Prostate gland (tissue), 2 donors: ENCODE measurements around the gene DCTN3. TPM values are rescaled to one million over a fixed set of nuclear protein-coding genes. Genes with fewer than 3 reads are reported as not detected.

Experiments used
- DNase-seq: peaks from one replicate; pipeline ENCODE4 v3.0.0-alpha.2; 2019; ENCODE audit warnings: low spot score
- H3K27ac ChIP-seq, 2 donors: fragments of 200-600 bp; sonication (generic); 2 replicates each; pipeline ENCODE4 v1.5.1; 2017 to 2019
- H3K27me3 ChIP-seq: fragments of 200-600 bp; sonication (generic); replicated peaks from 2 replicates; pipeline ENCODE4 v1.5.1; 2019; ENCODE audit not compliant: insufficient read depth
- H3K36me3 ChIP-seq, 2 donors: fragments of 200-600 bp; sonication (generic); 1 replicate in 1 of 2; 2 replicates in 1 of 2; pipeline versions ENCODE4 v1.5.1 to v1.8.1; 2017 to 2019
- H3K4me1 ChIP-seq: fragments of 200-600 bp; sonication (generic); replicated peaks from 2 replicates; pipeline ENCODE4 v1.5.1; 2019
- H3K4me3 ChIP-seq, 2 donors: fragments of 200-600 bp; sonication (generic); 2 replicates each; pipeline ENCODE4 v1.5.1; 2017 to 2019
- H3K9me3 ChIP-seq: fragments of 200-600 bp; sonication (generic); 2 replicates; pipeline ENCODE4 v1.5.1; 2017
- POLR2A ChIP-seq: fragments of 450-650 bp; IDR thresholded peaks from one replicate; pipeline ENCODE4 v1.6.1; 2016; ENCODE audit warnings: antibody characterized with exemption, mild to moderate bottlenecking
- POLR2AphosphoS5 ChIP-seq: sonication (generic); formaldehyde crosslinking; IDR thresholded peaks from one replicate; pipeline ENCODE4 v1.6.1; 2017; ENCODE audit warnings: antibody characterized with exemption
- WGBS: methylation state at CpG from one replicate; pipeline ENCODE4 v1.1.5; 2018; 5-methylcytosine and 5-hydroxymethylcytosine counted together
- intact Hi-C: fragments of 100-400 bp; cut with DNase I; formaldehyde crosslinking; loops from one replicate; pipeline ENCODE4 v1.14.2; 2022
- total RNA-seq, 2 donors: library from RNA; depleted of rRNA; stranded (reverse); fragments of >200 nt; gene quantifications; one replicate each; pipeline ENCODE4 v1.1.0, GENCODE V29; 2016
- TF ChIP-seq, protein P1 (sequence below), 4 experiments: fragments of 200-600 bp in 2 of 4; fragments of 450-650 bp in 2 of 4; sonication (generic) in 2 of 4; IDR thresholded peaks; 1 replicate in 3 of 4; 2 replicates in 1 of 4; pipeline ENCODE4 v1.5.1; 2016 to 2019; ENCODE audit warnings: antibody characterized with exemption in 4 of 4, mild to moderate bottlenecking in 2 of 4, moderate library complexity in 2 of 4

Gene DCTN3
- total RNA-seq, 2 donors from 2014 or later = 73.8 to 112 TPM

DNA sequence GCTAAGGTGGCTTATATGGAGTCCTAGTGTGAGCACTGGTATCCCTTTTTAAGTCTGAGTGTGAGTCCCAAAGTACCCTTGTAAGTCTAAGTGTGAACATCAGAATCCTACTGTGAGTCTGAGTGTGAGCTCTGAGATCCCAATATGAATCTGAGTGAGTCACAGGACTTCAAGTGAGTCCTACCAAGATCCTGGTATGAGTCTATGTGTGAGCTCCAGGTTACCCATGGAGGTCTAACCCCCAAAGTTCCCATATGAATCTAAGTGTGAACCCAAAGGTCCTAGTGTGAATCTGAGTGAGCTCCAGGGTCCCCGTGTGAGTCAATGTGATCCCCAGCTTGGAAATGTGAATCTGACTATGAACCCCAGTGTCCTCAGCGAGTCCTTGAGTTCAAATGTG, 33.0 kb downstream of the DCTN3 start:
- Histone ChIP-seq H3K4me3 (no peak overlapping the region), H3K9me3 (no peaks in the 10 kb centered on the region), H3K27me3 (no peaks in the 10 kb centered on the region), H3K4me1 (peaks cover 6% of the 10 kb centered on the region), H3K27ac (no peak overlapping the region), H3K36me3 (no peaks in the 10 kb centered on the region)
- TF ChIP-seq, protein P1, sequence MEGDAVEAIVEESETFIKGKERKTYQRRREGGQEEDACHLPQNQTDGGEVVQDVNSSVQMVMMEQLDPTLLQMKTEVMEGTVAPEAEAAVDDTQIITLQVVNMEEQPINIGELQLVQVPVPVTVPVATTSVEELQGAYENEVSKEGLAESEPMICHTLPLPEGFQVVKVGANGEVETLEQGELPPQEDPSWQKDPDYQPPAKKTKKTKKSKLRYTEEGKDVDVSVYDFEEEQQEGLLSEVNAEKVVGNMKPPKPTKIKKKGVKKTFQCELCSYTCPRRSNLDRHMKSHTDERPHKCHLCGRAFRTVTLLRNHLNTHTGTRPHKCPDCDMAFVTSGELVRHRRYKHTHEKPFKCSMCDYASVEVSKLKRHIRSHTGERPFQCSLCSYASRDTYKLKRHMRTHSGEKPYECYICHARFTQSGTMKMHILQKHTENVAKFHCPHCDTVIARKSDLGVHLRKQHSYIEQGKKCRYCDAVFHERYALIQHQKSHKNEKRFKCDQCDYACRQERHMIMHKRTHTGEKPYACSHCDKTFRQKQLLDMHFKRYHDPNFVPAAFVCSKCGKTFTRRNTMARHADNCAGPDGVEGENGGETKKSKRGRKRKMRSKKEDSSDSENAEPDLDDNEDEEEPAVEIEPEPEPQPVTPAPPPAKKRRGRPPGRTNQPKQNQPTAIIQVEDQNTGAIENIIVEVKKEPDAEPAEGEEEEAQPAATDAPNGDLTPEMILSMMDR (IDR thresholded peaks at IDR 0.05) = no peak
- TF ChIP-seq POLR2A = no peak
- TF ChIP-seq POLR2AphosphoS5 = no peak
- DNase-seq = no peak
- intact Hi-C loops = no loop called here
- WGBS = 70% methylated on average over 2 of the region's 2 CpGs

DNA sequence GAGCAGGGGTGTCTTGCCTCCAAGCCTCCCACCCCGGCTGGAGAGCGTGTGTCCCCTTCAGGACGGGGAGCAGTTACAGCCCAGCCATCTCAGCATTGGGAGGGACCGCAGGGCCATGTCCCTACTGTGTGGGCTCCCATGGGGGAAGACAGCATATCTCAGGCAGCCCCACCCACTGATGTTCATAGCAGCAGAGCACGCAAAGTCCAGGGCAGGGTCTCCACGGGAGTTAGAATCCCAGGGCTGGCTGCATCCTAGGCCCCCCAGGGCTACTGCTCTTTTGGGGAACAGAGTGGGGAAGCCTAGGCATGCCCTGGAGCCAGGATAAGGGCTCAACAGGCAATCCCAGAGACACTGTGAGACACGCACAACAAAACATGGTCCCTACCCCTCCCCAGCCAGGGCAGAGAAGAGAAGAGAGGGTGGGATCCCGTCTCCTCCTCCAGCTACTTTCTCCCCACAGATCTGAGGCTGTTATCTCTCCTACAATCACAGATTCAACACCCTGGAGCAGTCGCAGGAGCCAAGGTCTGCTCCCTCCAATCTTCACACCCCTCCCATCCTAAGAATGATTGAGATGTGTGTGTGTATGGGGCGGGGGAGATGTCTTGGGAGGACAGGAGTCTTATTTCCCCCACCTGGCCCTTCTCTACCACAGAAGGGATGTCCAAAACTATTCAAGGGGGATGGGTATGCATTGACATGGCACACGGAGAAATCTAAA, 34.2 kb downstream of the DCTN3 start:
- Histone ChIP-seq H3K4me1 (peaks cover 6% of the 10 kb centered on the region), H3K9me3 (no peaks in the 10 kb centered on the region), H3K27ac (no peak overlapping the region), H3K4me3 (no peak overlapping the region), H3K36me3 (no peaks in the 10 kb centered on the region), H3K27me3 (no peaks in the 10 kb centered on the region)
- intact Hi-C loops = no loop called here
- no peak for TF ChIP-seq POLR2AphosphoS5
- no peak for TF ChIP-seq POLR2A
- TF ChIP-seq, protein P1 (IDR thresholded peaks at IDR 0.05) = no peak
- WGBS = 33% methylated on average over 9 of the region's 11 CpGs
- DNase-seq = no peak

DNA sequence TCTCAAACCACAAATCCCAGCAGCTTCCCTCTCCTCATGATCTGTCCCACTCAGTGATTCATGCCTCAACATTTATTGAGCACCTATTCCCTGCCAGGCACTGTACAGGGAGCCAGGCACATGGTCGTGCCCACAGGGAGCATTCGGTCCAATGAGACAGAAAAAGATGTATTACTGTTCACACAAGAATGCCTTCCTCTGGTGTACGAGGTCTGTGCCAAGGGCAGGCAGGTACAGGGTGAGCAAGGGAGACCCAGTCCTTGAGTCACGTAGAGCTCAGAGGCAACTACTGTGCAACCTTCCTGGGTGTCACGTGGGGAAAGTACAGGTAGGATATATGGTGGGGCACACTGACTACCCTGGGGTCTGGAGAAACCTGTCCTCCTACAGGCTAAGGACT, 35.3 kb downstream of the DCTN3 start:
- WGBS = 66% methylated on average over 5 of the region's 5 CpGs
- Histone ChIP-seq H3K36me3 (no peaks in the 10 kb centered on the region), H3K27ac (no peak overlapping the region), H3K4me3 (no peak overlapping the region), H3K9me3 (no peaks in the 10 kb centered on the region), H3K27me3 (no peaks in the 10 kb centered on the region), H3K4me1 (peaks cover 6% of the 10 kb centered on the region)
- intact Hi-C loops = no loop called here
- no peak for TF ChIP-seq POLR2A
- TF ChIP-seq POLR2AphosphoS5 = no peak
- TF ChIP-seq, protein P1 (IDR thresholded peaks at IDR 0.05) = no peak
- DNase-seq = no peak

DNA sequence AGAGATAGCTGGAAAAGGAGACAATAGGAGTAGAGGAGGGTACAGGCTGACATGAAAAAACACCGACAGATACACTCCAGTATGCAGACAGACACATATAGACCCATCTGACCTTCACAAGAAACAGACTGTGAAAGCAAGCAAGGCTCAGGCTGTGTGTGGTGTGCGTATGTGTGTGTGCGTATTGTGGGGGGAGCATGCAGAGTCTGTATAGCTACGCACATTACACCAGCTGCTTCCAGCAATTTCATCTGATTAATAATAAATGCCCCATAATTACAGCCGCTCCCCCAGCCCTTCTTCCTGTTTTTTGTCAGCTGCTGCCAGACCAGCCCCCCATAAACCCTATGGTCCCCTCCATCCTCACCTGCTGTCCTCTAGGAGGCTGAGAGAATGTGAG, 37.5 kb downstream of the DCTN3 start:
- intact Hi-C loops = no loop called here
- H3K27me3 ChIP-seq = peaks cover 4% of the 10 kb centered on the region
- no peak overlapping the region for H3K4me3 ChIP-seq
- H3K36me3 ChIP-seq = no peaks in the 10 kb centered on the region
- H3K4me1 ChIP-seq = no peaks in the 10 kb centered on the region
- no peak for TF ChIP-seq POLR2AphosphoS5
- TF ChIP-seq, protein P1 (IDR thresholded peaks at IDR 0.05) = no peak
- TF ChIP-seq POLR2A = no peak
- H3K9me3 ChIP-seq = no peaks in the 10 kb centered on the region
- DNase-seq = no peak
- WGBS = 93% methylated on average over 5 of the region's 5 CpGs
- no peak overlapping the region for H3K27ac ChIP-seq

DNA sequence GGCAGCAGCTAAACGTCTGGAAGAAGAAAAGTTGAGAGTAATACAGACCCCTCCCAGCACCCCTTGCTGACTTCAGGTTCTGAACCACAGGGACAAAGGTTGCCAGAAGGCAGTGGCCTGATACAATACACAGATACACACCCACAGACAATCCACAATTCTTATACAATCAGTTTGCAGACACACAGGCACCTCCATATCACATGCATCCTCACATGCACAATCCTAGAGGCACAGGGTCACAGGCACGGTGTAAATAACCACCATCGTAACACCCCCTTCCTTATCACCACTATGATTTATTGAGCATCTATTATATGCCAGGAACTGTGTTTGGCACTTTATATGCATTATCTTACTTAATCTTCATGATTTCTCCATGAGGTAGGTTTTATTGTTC, 39.0 kb downstream of the DCTN3 start:
- H3K4me3 ChIP-seq = no peak overlapping the region
- intact Hi-C loops = no loop called here
- no peak overlapping the region for H3K27ac ChIP-seq
- H3K9me3 ChIP-seq = no peaks in the 10 kb centered on the region
- no peaks in the 10 kb centered on the region for H3K4me1 ChIP-seq
- no peak for TF ChIP-seq POLR2A
- TF ChIP-seq, protein P1 (IDR thresholded peaks at IDR 0.05) = no peak
- no peak for TF ChIP-seq POLR2AphosphoS5
- H3K36me3 ChIP-seq = no peaks in the 10 kb centered on the region
- 69% methylated on average over 3 of the region's 3 CpGs for WGBS
- H3K27me3 ChIP-seq = peaks cover 4% of the 10 kb centered on the region
- DNase-seq = no peak
